ENCODE data around the gene SLC22A7. TPM values are rescaled to one million over a fixed set of nuclear protein-coding genes. Genes with fewer than 3 reads are reported as not detected.

The SLC22A7 gene
- total and polyA plus RNA-seq, 2 experiments from 2014 or later, result 0.51 TPM; not detected in 1

- TF ChIP-seq CTCF (IDR thresholded peaks at IDR 0.05; ENCODE audit: low read depth, low read length), result no peak
- no peaks in the 10 kb centered on the region for H3K27me3 ChIP-seq
- peak overlapping the region; percentile 54 for H3K27ac ChIP-seq
- DNase-seq (ENCODE audit: low read depth in 1 of 2, low spot score in 1 of 2), result no peak
- H3K9me3 ChIP-seq (ENCODE audit: low read depth), result no peaks in the 10 kb centered on the region
- peaks cover 24% of the 10 kb centered on the region for H3K4me1 ChIP-seq (ENCODE audit: low read depth)
- no peak overlapping the region for H3K4me3 ChIP-seq
- H3K36me3 ChIP-seq, result no peaks in the 10 kb centered on the region
Measured at GRCh38 chr6:43258807-43259686, 39.0 kb upstream of the SLC22A7 start.

DNA sequence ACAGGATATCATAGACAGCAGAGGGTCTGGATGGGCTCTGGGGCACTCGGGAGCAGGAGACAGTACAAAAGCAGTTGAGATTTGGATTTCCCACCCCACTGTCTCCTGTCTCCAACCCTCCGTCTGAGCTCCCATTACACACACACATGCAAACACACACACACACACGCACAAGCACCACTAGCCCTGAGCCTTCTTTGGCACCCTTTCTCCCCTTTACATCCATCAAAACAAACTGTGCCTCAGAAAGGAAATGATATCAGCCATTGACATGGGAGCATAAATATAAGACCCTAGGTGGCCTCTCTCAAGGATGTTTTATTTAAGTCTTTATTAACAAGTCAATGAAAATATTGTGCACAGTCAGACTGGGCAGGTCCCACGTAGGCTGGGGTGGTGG lies 37.3 kb upstream of the SLC22A7 start:
- peaks cover 24% of the 10 kb centered on the region for H3K4me1 ChIP-seq (ENCODE audit: low read depth)
- no peaks in the 10 kb centered on the region for H3K9me3 ChIP-seq (ENCODE audit: low read depth)
- H3K27me3 ChIP-seq, result no peaks in the 10 kb centered on the region
- H3K4me3 ChIP-seq, result no peak overlapping the region
- no peak overlapping the region for H3K27ac ChIP-seq
- no peak for TF ChIP-seq CTCF (IDR thresholded peaks at IDR 0.05; ENCODE audit: low read depth, low read length)
- no peaks in the 10 kb centered on the region for H3K36me3 ChIP-seq
- DNase-seq (ENCODE audit: low read depth in 1 of 2, low spot score in 1 of 2), result no peak

- Histone ChIP-seq H3K36me3 (no peaks in the 10 kb centered on the region), H3K9me3 (ENCODE audit: low read depth) (no peaks in the 10 kb centered on the region), H3K27ac (no peak overlapping the region), H3K4me1 (ENCODE audit: low read depth) (peaks cover 24% of the 10 kb centered on the region), H3K27me3 (no peaks in the 10 kb centered on the region), H3K4me3 (no peak overlapping the region)
- DNase-seq (ENCODE audit: low read depth in 1 of 2, low spot score in 1 of 2), result no peak
- TF ChIP-seq CTCF (IDR thresholded peaks at IDR 0.05; ENCODE audit: low read depth, low read length), result no peak
Measured at GRCh38 chr6:43261198-43261597, 36.9 kb upstream of the SLC22A7 start.

- peak in 1 of 2 donors; percentile 8 for DNase-seq (ENCODE audit: low read depth in 1 of 2, low spot score in 1 of 2)
- Histone ChIP-seq H3K9me3 (ENCODE audit: low read depth) (no peaks in the 10 kb centered on the region), H3K27me3 (no peaks in the 10 kb centered on the region), H3K36me3 (no peaks in the 10 kb centered on the region), H3K4me1 (ENCODE audit: low read depth) (peaks cover 27% of the 10 kb centered on the region), H3K27ac (no peak overlapping the region), H3K4me3 (no peak overlapping the region)
- TF ChIP-seq CTCF (IDR thresholded peaks at IDR 0.05; ENCODE audit: low read depth, low read length), result no peak
Measured at GRCh38 chr6:43262000-43262779, 35.9 kb upstream of the SLC22A7 start.

DNA sequence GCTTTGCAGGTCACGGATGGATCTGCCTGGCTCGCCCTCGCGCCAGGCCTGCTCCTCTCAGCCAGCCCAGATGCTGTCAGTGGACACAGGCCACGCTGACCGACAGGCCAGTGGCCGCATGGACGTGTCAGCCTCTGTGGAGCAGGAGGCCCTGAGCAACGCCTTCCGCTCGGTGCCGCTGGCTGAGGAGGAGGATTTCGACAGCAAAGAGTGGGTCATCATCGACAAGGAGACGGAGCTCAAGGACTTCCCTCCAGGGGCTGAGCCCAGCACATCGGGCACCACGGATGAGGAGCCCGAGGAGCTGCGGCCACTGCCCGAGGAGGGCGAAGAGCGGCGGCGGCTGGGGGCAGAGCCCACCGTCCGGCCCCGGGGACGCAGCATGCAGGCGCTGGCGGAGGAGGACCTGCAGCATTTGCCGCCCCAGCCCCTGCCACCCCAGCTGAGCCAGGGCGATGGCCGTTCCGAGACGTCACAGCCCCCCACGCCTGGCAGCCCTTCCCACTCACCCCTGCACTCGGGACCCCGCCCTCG lies 35.2 kb upstream of the SLC22A7 start:
- H3K27me3 ChIP-seq, result no peaks in the 10 kb centered on the region
- H3K36me3 ChIP-seq, result no peaks in the 10 kb centered on the region
- H3K27ac ChIP-seq, result no peak overlapping the region
- DNase-seq (ENCODE audit: low read depth in 1 of 2, low spot score in 1 of 2), result no peak
- H3K9me3 ChIP-seq (ENCODE audit: low read depth), result no peaks in the 10 kb centered on the region
- H3K4me3 ChIP-seq, result no peak overlapping the region
- no peak for TF ChIP-seq CTCF (IDR thresholded peaks at IDR 0.05; ENCODE audit: low read depth, low read length)
- H3K4me1 ChIP-seq (ENCODE audit: low read depth), result peaks cover 33% of the 10 kb centered on the region

Data from cardiac muscle cell (in vitro differentiated cells and primary cell).